GM10248 (cell line): ENCODE data around the gene CEP78.
"Not testable (repeated sequence)": the region's sequence is repeated elsewhere in the genome, so short reads cannot be mapped to it uniquely, and the experiment has no call there.

Source experiments
- CTCF ChIA-PET: fragments of 300-600 bp; sonication (Branson Sonifier 250); formaldehyde crosslinking; extraction: SDS; loops from one replicate; lab custom pipeline; 2021; ENCODE audit warnings: antibody characterized with exemption; lab: Yijun Ruan, JAX
- POLR2A ChIA-PET: fragments of 350-650 bp; sonication (Branson Sonifier 250); formaldehyde crosslinking; extraction: SDS; loops from one replicate; lab custom pipeline; 2020; ENCODE audit warnings: antibody characterized with exemption; lab: Yijun Ruan, JAX
- DNase-seq: peaks from one replicate; pipeline ENCODE4 v3.0.0; 2012; ENCODE audit errors: extremely low spot score
- CTCF ChIP-seq: IDR thresholded peaks from 2 replicates; pipeline ENCODE4 v1.5.1; 2012; ENCODE audit warnings: mild to moderate bottlenecking, low read depth; ENCODE audit errors: extremely low read depth, missing control alignments, control extremely low read depth

The CEP78 gene

GRCh38 chr9:78278801-78279200, 42.9 kb downstream of the CEP78 start:
- no peak for DNase-seq
- ChIA-PET POLR2A (no interaction called here), CTCF (interaction anchor here (1.2 to 1.9 kb wide), 5 partner anchors 15 to 94 kb away, joined by 3 to 6 read pairs (median 5); partner anchors contain the start of gene PSAT1)
- TF ChIP-seq CTCF: no peak

GRCh38 chr9:78280982-78281668, 45.2 kb downstream of the CEP78 start:
- POLR2A ChIA-PET: no interaction called here
- CTCF ChIA-PET: interaction anchor here (1.8 kb wide), 1 partner anchor 9 kb away, joined by 4 read pairs; no protein-coding TSS in a partner anchor
- DNase-seq: no peak
- no peak for TF ChIP-seq CTCF

- not testable (repeated sequence) for DNase-seq
These were observed 48.3 kb downstream of the CEP78 start for GRCh38 chr9:78284181-78284580.

GRCh38 chr9:78286125-78286524, 50.2 kb downstream of the CEP78 start:
- no peak for TF ChIP-seq CTCF
- DNase-seq: no peak
- POLR2A ChIA-PET: no interaction called here
- CTCF ChIA-PET: no interaction called here

More at GRCh38 chr9:78284181-78284580, 48.3 kb downstream of the CEP78 start:
- POLR2A ChIA-PET: not testable (repeated sequence)
- CTCF ChIA-PET: interaction anchor here (0.8 to 1.2 kb wide), 2 partner anchors 13 to 28 kb away, joined by 3 read pairs; no protein-coding TSS in a partner anchor

- TF ChIP-seq CTCF: no peak
- CTCF ChIA-PET: no interaction called here
- POLR2A ChIA-PET: no interaction called here
- DNase-seq: no peak
These were observed 51.1 kb downstream of the CEP78 start for GRCh38 chr9:78286946-78287388.

GRCh38 chr9:78288214-78288892, 52.5 kb downstream of the CEP78 start:
- TF ChIP-seq CTCF: no peak
- CTCF ChIA-PET: interaction anchor here (0.9 to 1.3 kb wide), 2 partner anchors 10 to 12 kb away, joined by 3 read pairs; no protein-coding TSS in a partner anchor
- POLR2A ChIA-PET: no interaction called here
- no peak for DNase-seq

GRCh38 chr9:78289474-78289873, 53.6 kb downstream of the CEP78 start:
- no peak for DNase-seq
- no peak for TF ChIP-seq CTCF
- ChIA-PET POLR2A (no interaction called here), CTCF (interaction anchor here (1.5 kb wide), 1 partner anchor 8 kb away, joined by 4 read pairs; no protein-coding TSS in a partner anchor)
